GM04504 (cell line): Measurements from ENCODE around the gene GBX1.

Experiments used
- DNase-seq: peaks from one replicate; pipeline ENCODE4 v3.0.0-alpha.2; 2012; ENCODE audit warnings: low read depth

Gene GBX1

DNA sequence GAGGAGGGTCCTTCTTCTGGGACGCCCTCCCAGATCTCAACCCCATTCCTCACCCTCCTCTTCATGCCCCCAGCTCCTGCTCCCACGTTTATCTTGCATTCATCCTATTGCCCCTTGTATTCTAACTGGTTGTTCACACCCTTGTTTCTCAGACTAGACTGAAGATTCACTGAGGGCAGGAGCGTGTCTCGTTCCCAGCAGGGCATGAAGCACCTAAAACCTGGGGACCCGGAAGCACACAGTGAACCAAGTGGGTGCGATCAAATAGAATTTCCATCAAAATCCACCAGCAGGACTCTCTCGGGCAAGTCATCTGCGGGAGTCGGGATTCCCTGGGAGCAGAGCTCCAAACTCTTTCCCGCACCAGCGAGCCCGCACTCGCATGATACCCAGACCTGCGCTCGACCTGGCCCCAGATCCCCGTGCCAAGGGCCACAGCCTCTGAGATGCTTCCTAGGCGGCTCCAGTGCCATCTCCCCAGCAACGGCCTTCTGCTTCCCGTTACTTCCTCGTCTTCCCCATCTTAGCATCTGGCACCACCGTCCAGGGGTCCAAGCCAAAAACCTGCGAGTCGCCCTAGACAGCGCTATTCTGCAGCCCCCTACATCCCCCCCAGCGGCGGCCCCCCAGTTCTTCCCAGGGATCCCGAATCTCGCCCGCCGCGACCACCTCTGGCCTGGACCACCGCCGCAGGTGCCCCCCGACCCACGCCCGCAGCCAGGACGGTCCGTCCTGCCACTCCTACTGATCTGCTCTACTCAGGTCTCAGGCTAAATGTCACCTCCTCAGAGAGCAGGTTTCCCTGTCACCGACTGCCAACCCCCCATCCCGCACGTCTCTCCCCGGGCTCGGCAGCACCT lies 6.1 kb upstream of the GBX1 start:
- no peak for DNase-seq

DNA sequence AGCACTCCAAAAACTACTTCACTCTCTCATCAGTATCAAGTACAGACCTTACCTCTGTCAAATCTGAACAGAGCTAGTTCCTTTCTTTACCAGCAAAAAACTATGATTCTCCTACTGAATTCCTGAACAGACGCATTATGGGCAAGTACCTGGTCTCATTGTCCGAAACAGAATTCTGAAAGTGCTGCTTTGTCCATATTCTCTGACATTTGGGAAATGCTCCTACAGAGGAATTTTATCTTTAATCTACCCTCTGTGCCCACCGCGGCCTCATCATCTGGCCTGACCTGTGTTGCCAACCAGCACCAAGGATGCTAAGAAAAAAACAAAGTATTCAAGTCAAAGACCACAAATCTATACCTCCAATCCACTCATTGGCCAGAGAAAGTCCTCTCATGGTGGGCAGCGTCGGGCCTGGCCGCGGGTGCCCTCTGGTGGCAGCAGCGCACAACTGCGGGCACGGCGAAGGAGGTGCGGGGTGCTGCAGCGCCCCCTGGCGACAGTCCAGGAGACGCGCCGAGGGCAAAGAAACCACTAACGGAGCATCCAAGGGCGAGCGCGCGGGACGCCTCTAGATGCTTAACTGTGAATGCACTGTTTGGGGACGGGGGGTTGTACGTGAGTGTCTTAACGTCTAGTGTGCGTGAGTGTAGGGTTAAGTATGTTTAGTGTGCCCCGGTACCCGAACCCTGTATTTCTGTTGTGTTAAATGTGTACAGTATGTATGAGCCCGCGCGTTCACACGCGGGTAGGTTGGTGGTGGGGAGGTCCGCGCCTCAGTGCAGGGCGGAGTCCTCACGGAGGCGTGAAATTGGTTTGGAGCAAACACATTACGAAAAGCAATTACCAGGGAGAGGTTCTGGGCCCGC lies 5.0 kb upstream of the GBX1 start:
- peak; percentile 26 for DNase-seq

GRCh38 chr7:151168787-151169162 lies 1.3 kb upstream of the GBX1 start:
- DNase-seq, result no peak

- DNase-seq, result no peak
These were observed 701 bp upstream of the GBX1 start for GRCh38 chr7:151168003-151168786.

DNA sequence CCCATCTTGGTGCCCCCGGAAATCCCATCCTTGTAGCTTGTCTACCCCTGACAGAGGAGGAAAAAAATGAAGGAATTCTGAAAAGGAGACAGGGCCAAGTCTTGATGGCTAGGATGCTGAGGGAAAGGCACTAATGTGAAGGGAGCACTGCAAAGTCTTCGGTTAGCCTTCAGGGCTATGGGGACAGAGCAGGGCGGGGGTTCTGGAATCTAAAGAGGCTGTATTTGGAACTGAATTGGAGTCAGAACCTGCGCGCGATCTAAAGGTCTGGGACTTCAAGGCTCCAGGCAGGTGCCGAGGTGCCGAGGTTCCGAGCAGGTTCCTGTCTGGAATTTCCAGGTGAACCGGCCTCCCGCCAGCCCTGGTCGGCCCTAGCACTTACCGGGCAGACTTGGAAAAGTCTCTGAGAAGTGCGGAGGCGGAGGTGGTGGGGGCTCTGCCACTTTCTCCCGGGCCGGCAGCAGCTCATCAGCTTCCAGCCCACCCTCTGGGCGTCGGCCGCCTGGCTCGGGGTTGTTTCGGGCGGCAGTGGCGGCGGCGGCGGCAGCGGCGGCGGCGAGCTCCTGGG lies 781 bp downstream of the GBX1 start:
- no peak for DNase-seq

DNA sequence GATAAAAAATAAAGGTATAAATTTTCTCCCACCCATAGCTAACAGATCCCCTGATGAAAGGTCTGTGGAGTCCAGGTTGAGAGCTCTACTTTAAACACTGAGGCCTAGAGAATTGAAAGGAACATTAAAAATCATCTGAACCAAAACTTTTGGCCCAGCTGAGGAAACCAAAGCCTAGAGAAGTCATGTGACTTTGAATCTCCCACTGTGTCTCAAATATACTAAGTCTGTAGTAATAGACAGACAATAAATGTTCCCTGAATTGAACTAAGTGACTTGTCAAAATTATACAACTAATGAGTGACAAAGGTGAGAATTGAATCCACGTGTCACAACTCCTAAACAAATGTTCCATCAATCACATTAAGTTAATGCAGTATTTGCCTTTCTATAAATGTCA lies 5.7 kb downstream of the GBX1 start:
- DNase-seq, result no peak

GRCh38 chr7:151157645-151158329 lies 9.7 kb downstream of the GBX1 start:
- DNase-seq, result no peak

DNA sequence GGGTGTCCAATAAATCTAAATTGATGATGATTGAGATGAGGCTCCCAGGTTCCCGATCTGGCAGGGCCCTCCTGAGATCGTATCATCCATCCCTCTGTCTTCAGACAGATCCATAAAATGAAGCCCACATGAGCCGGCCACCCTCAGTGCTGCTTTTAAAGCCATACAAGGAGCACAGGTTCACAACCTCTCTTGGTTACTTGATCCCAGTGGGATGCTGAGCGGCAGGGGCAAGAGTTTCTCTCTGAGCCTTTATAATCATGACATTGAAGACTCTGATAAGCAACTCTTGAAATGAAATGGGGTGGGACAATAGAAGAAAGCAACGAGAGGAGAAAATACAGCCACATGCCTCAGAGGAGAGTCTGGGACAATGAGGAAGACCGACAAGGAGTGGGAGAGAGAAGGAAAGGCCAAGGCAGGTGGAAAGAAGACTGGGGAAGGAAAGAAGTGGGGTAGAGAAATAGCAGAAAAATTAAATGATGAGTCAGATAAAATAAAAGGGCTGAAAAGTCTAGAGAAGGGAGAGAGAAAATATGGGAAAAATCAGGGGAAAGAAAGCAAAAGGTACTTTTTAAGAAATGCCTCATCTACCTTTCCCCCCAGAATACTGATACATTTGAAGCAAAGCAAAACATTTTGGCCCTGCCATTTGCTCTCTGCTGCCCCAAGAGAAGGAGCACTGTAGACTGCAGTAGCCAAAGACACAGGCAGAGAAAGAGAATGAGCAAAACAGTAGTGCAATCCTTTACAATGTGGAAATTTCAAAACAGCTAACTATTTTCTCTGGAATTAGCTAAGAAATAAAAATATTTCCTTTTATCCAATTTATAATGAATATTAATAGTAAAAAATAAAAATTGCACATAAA lies 14.6 kb downstream of the GBX1 start:
- DNase-seq, result no peak

GRCh38 chr7:151150388-151150787 lies 17.1 kb downstream of the GBX1 start:
- no peak for DNase-seq

DNA sequence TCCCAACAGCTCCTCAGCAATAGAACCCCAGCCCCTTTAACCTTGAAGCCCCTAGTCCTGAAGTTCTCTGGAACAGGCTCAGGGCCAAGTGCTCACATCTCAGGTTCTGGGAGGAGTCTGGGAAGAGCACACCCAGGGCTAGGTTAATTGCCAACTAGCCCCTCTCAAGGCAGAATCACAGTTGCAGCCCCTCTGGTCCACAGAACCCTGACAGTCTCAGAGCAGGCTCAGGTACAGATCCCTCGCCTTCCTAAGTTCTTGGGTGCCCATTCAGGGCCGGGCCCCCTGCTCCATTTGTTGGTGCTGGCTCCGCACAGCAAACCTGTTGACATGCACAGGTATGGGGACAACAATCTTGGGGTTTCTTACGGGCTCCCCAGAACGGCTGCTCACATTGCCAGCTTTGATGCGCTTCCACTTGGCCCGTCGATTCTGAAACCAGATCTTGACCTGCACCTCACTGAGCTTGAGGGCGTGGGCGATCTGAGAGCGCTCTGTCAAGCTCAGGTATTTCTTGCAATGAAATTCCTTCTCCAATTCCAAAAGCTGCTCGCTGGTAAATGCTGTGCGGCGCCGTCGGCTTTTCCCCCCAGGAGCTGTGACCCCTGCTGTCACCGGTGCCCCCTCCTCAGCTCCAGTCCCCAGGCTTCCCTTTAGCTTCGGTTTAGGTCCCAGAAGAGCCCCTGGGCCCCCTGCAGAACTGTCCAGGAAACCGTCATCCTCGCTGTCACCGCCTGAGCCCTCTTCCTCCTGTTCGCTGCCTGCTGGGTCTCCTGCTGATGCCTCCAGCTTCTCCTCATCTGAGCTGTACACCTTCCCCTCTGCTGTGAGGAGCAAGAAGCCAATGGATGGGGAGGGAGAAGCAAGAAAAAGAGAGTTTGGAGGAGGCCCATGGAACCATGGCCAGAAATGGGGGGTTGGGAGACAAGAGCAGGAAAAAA lies 18.9 kb downstream of the GBX1 start:
- no peak for DNase-seq

DNA sequence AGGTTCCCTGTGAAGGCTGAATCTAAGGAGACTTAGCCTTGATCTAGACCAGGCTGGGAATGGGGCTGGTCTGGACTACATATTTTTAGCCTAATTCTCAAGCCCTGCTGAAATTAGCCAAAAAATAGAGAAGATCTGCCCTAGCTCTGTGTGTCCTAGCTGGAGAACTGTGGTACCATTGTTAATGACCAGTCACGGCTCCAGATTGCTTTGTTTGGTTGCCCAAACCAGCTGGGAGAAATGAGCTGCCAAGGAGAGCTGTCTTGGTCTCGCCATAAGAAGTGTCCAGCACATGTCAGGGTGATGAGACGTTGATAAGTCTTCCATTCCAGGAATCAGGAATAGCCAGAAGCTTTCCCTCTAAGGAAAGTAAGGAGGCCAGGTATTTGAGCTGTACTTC lies 20.7 kb downstream of the GBX1 start:
- no peak for DNase-seq

DNA sequence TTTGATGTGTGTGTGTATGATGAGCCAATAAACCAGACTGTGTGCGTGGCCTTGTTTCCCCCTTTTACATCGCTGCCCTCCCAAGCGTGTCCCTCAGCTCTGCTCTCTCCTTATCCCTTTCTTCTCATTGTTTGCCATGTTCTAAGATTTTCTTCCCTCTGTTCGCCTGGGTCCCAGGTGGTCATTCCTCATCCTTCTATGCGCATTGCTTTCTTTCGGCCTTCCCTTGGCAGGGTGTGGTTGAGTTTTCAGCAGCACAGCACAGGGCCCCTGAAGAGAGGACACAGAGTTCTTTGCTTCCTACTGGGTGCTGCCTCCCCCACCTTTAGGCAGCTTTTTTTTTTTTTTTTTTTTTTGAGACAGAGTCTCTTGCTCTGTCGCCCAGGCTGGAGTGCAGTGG lies 23.1 kb downstream of the GBX1 start:
- no peak for DNase-seq

DNA sequence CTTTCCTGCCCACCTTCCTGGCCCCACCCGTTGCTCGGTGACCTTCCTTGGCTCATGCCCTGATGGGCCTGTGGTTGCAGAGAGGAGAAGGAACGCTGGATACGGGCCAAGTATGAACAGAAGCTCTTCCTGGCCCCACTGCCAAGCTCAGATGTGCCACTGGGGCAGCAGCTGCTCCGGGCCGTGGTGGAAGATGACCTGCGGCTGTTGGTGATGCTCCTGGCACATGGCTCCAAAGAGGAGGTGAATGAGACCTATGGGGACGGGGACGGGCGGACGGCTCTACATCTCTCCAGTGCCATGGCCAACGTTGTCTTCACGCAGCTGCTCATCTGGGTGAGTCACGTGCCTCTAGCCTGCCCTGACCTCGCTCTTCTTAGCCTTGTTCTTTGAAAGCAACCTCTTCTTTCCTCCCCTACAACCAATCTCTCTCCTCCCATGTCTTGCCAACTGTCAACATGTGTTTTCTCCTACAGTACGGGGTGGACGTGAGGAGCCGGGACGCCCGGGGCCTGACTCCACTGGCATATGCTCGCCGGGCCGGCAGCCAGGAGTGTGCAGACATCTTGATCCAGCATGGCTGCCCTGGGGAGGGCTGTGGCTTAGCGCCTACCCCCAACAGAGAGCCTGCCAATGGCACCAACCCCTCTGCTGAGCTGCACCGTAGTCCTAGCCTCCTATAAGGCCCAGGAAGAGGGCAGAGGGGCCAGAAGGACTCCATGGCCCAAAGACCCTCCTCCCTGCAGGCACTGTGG lies 24.1 kb downstream of the GBX1 start:
- DNase-seq, result no peak

- no peak for DNase-seq
These were observed 24.8 kb downstream of the GBX1 start for GRCh38 chr7:151142686-151143040.

DNA sequence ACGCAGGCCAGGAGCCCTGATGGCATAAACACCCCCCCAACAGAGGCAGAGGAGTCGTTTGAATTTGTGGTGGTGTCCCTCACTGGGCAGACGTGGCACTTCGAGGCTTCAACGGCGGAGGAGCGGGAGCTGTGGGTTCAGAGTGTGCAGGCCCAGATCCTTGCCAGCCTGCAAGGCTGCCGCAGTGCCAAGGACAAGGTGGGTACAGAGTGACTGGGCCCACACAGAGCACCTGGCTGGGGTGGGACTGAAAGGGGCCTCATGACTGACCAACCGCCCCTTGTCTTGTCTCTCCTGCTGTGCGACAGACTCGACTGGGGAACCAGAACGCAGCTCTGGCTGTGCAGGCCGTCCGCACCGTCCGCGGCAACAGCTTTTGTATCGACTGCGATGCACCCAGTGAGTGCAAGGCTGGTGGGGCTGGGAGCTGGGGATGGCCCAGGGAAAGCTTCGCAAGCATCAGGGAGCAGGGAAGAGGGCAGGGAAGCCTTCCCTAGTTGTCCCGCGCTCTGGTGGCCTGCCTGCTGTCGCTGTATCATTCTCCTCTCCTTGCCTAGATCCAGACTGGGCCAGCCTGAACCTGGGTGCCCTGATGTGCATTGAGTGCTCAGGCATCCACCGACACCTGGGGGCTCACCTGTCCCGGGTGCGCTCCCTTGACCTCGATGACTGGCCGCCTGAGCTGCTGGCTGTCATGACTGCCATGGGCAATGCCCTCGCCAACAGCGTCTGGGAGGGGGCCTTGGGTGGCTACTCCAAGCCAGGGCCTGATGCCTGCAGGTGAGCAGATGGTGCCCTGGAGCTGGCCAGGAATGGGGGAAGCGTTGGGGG lies 25.4 kb downstream of the GBX1 start:
- no peak for DNase-seq

DNA sequence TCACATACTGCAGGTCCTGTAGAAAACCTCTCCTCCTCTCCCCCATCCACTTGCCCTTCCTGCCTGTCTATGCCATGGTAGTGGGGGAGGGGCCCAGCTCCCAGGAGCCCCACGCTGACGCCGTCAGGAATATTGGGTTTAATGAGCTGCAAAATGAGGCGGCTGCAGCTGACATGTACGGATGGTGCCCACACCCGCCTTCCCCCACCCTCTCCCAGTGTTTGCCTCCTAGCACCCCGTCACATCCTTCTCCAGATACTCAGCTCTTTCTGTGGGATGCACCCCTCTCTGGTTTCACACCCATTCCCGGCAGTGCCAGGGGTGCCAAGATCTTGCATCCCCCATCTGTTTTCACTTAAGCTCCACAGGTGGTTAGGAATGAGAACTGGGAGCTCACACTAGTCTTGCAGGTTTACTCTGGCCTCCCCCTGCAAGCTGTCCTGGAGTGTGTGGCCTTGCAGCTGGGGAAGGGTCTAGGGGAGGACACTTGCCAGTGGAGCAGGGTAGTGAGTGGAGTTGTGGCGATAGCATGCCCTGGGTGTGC lies 26.1 kb downstream of the GBX1 start:
- no peak for DNase-seq

GRCh38 chr7:151140826-151141225 lies 26.7 kb downstream of the GBX1 start:
- DNase-seq, result no peak

GRCh38 chr7:151139791-151140190 lies 27.7 kb downstream of the GBX1 start:
- no peak for DNase-seq
